Measurements from ENCODE around the gene KIRREL3. TPM values are rescaled to one million over a fixed set of nuclear protein-coding genes. Genes with fewer than 3 reads are reported as not detected.

Gene KIRREL3
- total RNA-seq, 4 donors from 2014 or later = 0.82 to 15.7 (median 1.4) TPM; not detected in 1

GRCh38 chr11:126519764-126520734 lies 480.5 kb downstream of the KIRREL3 start:
- H3K9me3 ChIP-seq = no peaks in the 10 kb centered on the region
- intact Hi-C loops (cut with DNase I; ENCODE audit: low total_unique reads) = no loop called here
- no peak for TF ChIP-seq POLR2AphosphoS5 (IDR thresholded peaks at IDR 0.05)
- no peak for TF ChIP-seq POLR2A (IDR thresholded peaks at IDR 0.05)
- no peak for TF ChIP-seq EP300 (IDR thresholded peaks at IDR 0.05; ENCODE audit: low read depth)
- no peak for TF ChIP-seq CTCF (IDR thresholded peaks at IDR 0.05)
- no peaks in the 10 kb centered on the region for H3K36me3 ChIP-seq
- H3K27me3 ChIP-seq = no peaks in the 10 kb centered on the region
- in situ Hi-C loops (cut with MboI; ENCODE audit: low pct_ligation_motif_present in 1 of 4, low pct_unique_long_range_greater_than_20kb in 1 of 4, low sequenced_read_pairs in 3 of 4) = no loop called here
- H3K4me1 ChIP-seq = no peaks in the 10 kb centered on the region
- no peak for DNase-seq
- H3K27ac ChIP-seq = no peak overlapping the region
- WGBS, 2 donors (ENCODE audit: low coverage in 1 of 2) = 73% methylated on average over 25 of the region's 25 CpGs; no CpG with 5 or more reads in 1 of the 2 donors
- H3K4me3 ChIP-seq = no peak overlapping the region

GRCh38 chr11:126518972-126519690 lies 481.4 kb downstream of the KIRREL3 start:
- WGBS, 2 donors (ENCODE audit: low coverage in 1 of 2) = 86 to 100% methylated on average over 4 to 11 of the region's 11 CpGs
- no peak for DNase-seq
- in situ Hi-C loops (cut with MboI; ENCODE audit: low pct_ligation_motif_present in 1 of 4, low pct_unique_long_range_greater_than_20kb in 1 of 4, low sequenced_read_pairs in 3 of 4) (no loop called here), intact Hi-C loops (cut with DNase I; ENCODE audit: low total_unique reads) (no loop called here)
- peaks cover 2% of the 10 kb centered on the region for H3K27me3 ChIP-seq
- H3K4me1 ChIP-seq = no peaks in the 10 kb centered on the region
- H3K9me3 ChIP-seq = no peaks in the 10 kb centered on the region
- H3K27ac ChIP-seq = no peak overlapping the region
- TF ChIP-seq POLR2AphosphoS5 (IDR thresholded peaks at IDR 0.05) = no peak
- no peak for TF ChIP-seq CTCF (IDR thresholded peaks at IDR 0.05)
- TF ChIP-seq POLR2A (IDR thresholded peaks at IDR 0.05) = no peak
- no peak for TF ChIP-seq EP300 (IDR thresholded peaks at IDR 0.05; ENCODE audit: low read depth)
- no peaks in the 10 kb centered on the region for H3K36me3 ChIP-seq
- no peak overlapping the region for H3K4me3 ChIP-seq

GRCh38 chr11:126518071-126518971 lies 482.2 kb downstream of the KIRREL3 start:
- 73 to 100% methylated on average over 5 to 20 of the region's 20 CpGs for WGBS, 2 donors (ENCODE audit: low coverage in 1 of 2)
- TF ChIP-seq POLR2A (IDR thresholded peaks at IDR 0.05) = no peak
- TF ChIP-seq CTCF (IDR thresholded peaks at IDR 0.05) = no peak
- TF ChIP-seq EP300 (IDR thresholded peaks at IDR 0.05; ENCODE audit: low read depth) = no peak
- TF ChIP-seq POLR2AphosphoS5 (IDR thresholded peaks at IDR 0.05) = no peak
- intact Hi-C loops (cut with DNase I; ENCODE audit: low total_unique reads) = no loop called here
- H3K9me3 ChIP-seq = no peaks in the 10 kb centered on the region
- no peak for DNase-seq
- H3K36me3 ChIP-seq = no peaks in the 10 kb centered on the region
- no peak overlapping the region for H3K27ac ChIP-seq
- H3K4me3 ChIP-seq = no peak overlapping the region
- peaks cover 5% of the 10 kb centered on the region for H3K27me3 ChIP-seq
- H3K4me1 ChIP-seq = no peaks in the 10 kb centered on the region
- in situ Hi-C loops (cut with MboI; ENCODE audit: low pct_ligation_motif_present in 1 of 4, low pct_unique_long_range_greater_than_20kb in 1 of 4, low sequenced_read_pairs in 3 of 4) = no loop called here
